ENCODE data around the gene ABTB1.

The ABTB1 gene

GRCh38 chr3:127630811-127631714 lies 41.7 kb upstream of the ABTB1 start:
- H3K4me3 ChIP-seq (ENCODE audit: low read depth, low read length): no peak overlapping the region
- DNase-seq (ENCODE audit: low read depth): no peak
- no peak for TF ChIP-seq CTCF (IDR thresholded peaks at IDR 0.05; ENCODE audit: insufficient read depth, low read depth, low read length, missing control alignments)

- DNase-seq (ENCODE audit: low read depth): no peak
- no peak for TF ChIP-seq CTCF (IDR thresholded peaks at IDR 0.05; ENCODE audit: insufficient read depth, low read depth, low read length, missing control alignments)
- H3K4me3 ChIP-seq (ENCODE audit: low read depth, low read length): no peak overlapping the region
These were observed 40.5 kb upstream of the ABTB1 start for GRCh38 chr3:127632035-127632820.

- DNase-seq (ENCODE audit: low read depth): no peak
- no peak for TF ChIP-seq CTCF (IDR thresholded peaks at IDR 0.05; ENCODE audit: insufficient read depth, low read depth, low read length, missing control alignments)
- H3K4me3 ChIP-seq (ENCODE audit: low read depth, low read length): no peak overlapping the region
These were observed 38.1 kb upstream of the ABTB1 start for GRCh38 chr3:127634653-127635052.

- no peak overlapping the region for H3K4me3 ChIP-seq (ENCODE audit: low read depth, low read length)
- peak; percentile 41 for DNase-seq (ENCODE audit: low read depth)
- no peak for TF ChIP-seq CTCF (IDR thresholded peaks at IDR 0.05; ENCODE audit: insufficient read depth, low read depth, low read length, missing control alignments)
These were observed 35.2 kb upstream of the ABTB1 start for GRCh38 chr3:127637546-127637945.

GRCh38 chr3:127637971-127638370 lies 34.8 kb upstream of the ABTB1 start:
- no peak for DNase-seq (ENCODE audit: low read depth)
- TF ChIP-seq CTCF (IDR thresholded peaks at IDR 0.05; ENCODE audit: insufficient read depth, low read depth, low read length, missing control alignments): no peak
- H3K4me3 ChIP-seq (ENCODE audit: low read depth, low read length): no peak overlapping the region

- TF ChIP-seq CTCF (IDR thresholded peaks at IDR 0.05; ENCODE audit: insufficient read depth, low read depth, low read length, missing control alignments): no peak
- DNase-seq (ENCODE audit: low read depth): no peak
- H3K4me3 ChIP-seq (ENCODE audit: low read depth, low read length): no peak overlapping the region
These were observed 33.3 kb upstream of the ABTB1 start for GRCh38 chr3:127639173-127640041.

Data from GM12865 (cell line).